Stimulated activated CD8-positive, alpha-beta memory T cell treated with anti-CD3 and anti-CD28 coated beads, Interleukin-7, amount 100 ng/mL, for 48 hours (primary cell): Measurements from ENCODE around the gene RHD.
"Not testable (repeated sequence)": the region's sequence is repeated elsewhere in the genome, so short reads cannot be mapped to it uniquely, and the experiment has no call there.

ENCODE experiments used
- DNase-seq, 2 donors: peaks; one replicate each; pipeline ENCODE4 v3.0.0-alpha.2; 2020; ENCODE audit warnings: low read depth in 1 of 2; ENCODE audit errors: extremely low read depth in 1 of 2

Gene RHD

DNA sequence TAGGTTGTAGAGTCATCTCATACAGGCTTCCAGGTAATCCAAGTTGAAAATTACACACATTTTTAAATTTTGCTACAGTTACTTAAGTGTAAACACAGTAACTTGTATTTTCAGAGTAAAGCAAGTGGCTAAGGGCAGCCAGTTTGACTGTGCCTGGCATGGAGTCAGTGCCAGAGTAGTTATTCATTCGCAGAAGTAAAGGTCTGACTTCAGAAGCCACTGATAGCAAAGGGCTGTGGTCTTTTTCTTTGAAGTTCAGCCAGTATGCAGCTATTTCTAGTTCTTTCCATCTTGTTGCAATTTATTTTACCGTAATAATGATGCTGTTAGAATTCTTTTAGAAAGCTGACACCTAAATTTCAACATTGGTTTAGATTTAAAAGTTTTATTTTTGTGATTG lies 75.2 kb downstream of the RHD start:
- no peak for DNase-seq

DNA sequence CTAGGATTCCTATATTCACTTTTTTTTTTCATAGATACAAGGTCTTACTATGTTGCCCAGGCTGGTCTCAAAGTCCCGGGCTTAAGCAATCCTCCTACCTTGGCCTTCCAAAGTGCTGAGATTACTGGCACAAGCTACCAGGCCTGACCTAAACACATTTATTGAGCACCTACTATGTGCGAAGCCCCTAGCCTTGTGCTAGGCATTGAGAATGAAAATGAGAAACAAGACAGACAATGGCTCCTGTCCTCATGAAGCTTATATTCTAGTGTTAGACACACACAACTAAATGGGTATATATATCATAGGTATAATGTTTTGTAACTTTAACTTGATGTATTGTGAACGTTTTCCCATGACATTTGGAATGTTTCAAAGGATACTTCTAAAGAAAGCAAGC lies 77.3 kb downstream of the RHD start:
- no peak for DNase-seq

DNA sequence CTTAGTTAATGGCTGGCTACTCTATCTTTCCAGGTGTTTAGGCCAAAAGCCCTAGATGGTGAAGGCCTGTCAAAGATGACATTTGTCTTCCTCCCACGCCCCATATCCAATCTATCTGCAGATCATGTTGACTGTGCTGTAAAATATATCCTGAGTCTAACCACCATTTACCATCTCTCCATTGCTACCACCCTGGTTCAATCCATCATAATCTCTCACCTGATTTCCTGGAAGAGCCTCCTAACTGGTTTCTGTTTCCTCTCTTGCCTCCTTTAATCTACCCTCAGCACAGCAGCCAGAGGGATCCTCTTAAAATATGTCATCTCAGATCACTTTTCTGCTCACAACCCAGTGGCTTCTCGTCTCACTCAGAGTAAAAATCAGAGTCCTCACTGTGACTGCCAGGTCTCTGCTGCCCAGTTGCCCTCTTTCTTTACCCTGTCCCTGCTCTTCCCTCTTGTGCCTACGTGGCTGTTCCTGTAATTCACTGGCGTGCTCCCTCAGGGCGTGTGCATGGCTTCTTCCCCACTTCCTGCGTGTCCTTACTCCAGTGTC lies 83.6 kb downstream of the RHD start:
- DNase-seq: no peak

DNA sequence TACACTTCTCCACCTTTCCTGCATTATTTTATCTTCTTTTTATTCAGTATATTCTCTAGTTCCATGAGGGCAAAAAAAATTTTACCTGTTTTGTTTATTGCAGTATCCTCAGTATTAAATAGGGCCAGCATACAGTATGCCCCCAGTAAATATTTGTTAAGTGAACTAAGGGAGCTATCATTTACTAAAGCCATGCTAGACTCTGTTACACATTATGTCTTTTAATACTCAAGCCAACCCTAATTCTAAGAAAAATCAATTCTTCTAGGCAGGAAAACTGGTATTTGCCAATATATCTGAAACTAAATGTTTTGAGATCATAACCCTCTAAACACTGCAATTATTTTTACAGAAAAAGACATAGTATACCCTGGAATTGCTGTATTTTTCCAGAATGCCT lies 84.1 kb downstream of the RHD start:
- no peak for DNase-seq

DNA sequence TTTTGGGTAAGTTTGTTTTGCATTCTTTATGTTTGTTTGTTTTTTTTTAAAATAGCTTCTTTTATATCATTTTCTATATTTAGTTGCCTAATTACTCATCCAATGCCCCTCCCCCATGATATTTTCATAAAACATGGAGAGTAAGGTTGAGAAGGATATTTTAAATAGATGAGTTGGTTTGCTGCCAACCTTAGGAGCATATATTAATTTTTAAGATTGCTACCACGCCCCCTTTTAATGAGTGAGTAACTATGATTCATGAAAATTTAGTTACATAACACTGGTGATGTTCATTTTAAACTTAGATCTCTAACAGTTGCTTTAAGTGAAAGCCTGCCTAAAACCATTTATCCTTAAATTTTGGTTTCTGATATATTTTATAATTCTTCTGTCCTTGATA lies 84.5 kb downstream of the RHD start:
- no peak for DNase-seq

DNA sequence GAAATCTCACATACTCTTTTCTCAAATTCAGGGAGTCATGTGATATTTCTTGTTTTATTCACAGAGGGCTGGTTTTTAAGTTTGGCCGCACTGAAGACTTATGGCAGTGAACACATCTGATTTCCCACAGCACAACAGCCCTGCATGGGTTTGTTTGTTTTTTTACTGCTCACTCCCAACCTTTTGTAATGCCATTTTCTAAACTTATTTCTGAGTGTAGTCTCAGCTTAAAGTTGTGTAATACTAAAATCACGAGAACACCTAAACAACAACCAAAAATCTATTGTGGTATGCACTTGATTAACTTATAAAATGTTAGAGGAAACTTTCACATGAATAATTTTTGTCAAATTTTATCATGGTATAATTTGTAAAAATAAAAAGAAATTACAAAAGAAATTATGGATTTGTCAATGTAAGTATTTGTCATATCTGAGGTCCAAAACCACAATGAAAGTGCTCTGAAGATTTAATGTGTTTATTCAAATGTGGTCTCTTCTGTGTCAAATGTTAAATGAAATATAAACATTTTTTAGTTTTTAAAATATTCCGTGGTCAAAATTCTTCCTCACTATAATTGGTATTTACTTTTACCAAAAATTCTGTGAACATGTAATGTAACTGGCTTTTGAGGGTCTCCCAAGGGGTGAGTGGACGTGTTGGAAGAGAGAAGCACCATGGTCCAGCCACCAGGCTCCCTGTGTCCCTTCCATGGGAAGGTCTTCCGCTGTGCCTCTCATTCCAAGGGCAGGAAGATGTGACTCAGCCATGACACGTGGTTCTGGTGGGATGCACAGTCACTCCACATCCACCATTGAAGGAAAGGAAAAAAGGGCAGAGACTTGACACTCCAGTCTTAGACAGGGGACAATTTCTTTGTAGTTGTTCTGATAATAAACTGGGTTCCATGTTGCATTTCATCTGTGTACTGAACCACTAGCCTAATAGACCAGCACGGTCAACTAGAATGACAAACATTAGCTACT lies 88.6 kb downstream of the RHD start:
- no peak for DNase-seq

DNA sequence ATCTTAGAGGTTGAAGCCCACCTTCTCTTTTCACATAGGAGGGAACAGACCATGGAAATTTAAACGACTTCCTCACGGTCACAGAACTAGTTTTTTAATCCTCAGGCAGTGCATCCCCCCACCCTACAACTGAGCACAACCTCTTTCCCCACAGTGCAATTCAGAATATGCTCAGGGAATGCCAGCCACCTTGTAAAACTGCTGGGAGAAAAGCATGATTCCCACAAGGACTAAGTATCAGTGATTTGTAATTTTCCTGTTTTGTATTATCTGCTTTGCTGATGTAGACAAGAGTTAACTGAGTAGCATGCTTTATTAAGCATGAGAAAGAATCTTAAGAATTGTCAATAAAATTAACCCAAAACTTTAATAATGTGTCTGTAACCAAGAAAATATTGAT lies 89.6 kb downstream of the RHD start:
- DNase-seq: no peak

DNA sequence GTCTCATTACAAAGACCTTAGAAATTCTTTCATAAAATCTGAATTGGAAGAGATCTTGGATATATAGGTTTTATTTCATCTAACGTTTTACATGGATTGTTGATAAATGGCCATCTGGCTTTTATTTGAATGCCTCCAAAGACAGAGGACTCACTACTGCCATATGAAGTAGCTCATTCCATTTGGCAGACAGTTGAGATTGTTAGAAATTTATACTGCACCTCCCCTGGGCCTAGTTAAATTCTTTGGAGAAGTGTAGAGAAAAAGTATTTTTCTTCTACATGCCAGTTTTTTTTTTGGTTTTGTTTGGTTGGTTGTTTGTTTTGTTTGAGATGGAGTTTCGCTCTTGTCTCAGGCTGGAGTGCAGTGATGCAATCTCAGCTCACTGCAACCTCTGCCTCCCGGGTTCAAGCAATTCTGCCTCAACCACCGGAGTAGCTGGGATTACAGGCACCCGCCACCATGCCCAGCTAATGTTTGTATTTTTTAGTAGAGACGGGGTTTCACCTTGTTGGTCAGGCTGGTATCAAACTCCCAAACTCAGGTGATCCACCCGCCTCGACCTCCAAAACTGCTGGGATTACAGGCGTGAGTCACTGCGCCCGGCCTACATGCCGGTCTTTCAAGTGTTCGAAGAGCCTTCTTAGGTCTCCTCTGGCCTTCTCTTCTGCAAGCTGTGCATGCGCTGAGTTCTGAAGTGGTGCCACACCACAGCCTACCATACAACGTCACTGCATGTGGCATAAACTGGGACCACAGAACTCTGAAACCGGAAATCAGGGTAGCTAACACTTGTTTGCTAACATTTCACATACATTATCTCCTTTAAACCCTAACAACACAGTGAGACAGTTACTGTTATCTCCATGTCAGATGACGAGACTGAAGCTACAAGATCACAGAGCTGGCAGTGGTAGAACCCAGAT lies 90.6 kb downstream of the RHD start:
- not testable (repeated sequence) for DNase-seq

DNA sequence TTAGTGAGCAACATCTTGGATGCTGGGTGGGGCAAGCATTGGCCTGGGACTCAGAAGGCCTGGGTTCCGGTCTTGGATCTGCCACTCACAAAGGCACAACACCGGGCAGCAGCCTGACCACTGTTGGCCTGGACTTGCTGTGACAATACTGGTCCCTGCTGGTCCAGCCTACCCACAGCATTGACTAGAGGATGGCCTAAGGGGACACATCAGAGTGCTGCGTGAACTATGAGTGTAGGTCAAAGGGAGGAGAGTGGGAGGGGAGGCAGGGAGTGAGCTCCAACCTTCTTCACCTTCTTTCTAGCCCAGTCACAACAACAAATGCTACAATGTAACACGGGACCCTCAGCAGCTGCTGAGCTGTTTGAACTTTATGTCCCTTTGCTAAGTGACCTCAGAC lies 96.9 kb downstream of the RHD start:
- DNase-seq: no peak

DNA sequence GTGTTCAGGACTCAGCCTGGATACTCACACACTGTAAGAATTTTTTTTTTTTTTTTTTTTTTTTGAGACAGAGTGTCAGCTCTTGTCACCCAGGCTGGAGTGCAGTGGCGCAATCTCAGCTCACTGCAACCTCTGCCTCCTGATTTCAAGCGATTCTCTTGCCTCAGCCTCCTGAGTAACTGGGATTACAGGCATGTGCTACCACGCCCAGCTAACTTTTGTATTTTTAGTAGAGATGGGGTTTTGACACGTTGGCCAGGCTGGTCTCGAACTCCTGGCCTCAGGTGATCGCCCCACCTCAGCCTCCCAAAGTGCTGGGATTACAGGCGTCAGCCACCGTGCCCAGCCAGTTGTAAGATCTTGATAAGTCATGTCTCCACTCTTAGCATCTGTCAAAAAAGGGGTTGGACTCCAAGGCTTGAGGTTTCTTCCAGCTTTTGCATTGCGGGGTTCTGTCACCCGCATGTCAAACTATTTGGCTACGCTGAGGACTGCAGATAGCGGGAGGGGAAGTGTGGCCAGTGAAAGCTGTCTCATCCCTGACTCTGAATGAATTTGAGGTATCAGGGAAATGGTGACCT lies 97.5 kb downstream of the RHD start:
- DNase-seq: not testable (repeated sequence)

DNA sequence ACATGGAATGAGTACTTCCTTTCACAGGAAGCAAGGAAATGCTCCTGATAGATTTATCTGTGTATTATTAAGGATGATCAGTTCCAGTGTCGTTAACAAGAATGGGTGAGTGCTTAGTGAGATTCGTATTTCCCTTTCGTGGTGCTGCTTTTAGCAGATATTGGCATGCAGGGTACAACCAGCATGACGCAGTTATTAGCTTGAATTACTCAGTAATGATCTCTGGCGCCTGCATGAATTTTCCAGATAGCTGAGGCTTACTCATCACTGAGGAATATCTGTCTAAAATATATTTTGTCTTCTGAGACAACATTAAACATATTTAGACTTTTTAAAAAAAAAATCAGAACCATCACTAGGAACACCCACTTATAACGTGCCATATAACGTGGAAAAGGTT lies 99.4 kb downstream of the RHD start:
- not testable (repeated sequence) for DNase-seq

DNA sequence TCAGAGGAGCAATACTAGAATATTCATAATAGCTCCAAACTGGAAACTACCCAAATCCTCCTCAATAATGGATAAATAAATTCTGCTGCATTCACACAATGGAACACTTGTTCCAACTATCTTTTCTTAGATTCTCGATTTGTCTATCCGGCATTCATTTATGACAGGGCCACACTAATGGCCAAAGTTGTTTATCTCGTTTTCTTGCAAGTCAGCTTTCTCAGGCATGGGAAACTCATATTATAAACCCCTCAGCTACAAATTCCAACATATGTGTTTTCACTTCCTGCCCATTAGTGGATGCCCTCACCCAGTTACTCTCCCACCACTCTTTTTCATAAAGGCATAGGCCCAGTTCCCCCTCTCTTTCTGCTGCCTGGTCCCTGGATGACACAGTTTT lies 106.1 kb downstream of the RHD start:
- DNase-seq: not testable (repeated sequence)
